Activated naive CD4-positive, alpha-beta T cell treated with Interleukin-2 at 50 U/mL for 16 hours (primary cell): ENCODE results near the gene BCL2.
"Not testable (repeated sequence)": the region's sequence is repeated elsewhere in the genome, so short reads cannot be mapped to it uniquely, and the experiment has no call there.

ENCODE experiments used
- DNase-seq: peaks from one replicate; pipeline ENCODE4 v3.0.0-alpha.2; 2020

The BCL2 gene

DNA sequence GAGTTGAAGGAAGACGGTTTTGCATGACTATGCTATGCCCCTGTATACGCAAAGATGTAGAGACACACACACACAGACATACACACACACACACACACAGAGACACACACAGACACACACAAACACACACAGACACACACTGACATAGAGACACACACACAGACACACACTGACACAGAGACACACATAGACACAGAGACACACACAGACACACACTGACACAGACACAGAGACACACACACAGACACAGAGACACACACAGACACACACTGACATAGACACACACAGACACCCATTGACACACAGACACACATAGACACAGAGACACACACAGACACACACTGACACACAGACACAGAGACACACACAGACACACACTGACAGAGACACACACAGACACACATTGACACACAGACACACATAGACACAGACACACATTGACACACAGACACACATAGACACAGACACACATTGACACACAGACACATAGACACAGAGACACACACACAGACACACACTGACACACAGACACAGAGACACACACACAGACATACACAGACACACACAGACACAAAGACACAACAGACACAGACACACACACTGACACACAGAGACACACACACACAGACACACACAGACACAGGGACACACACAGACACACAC, 121.3 kb downstream of the BCL2 start:
- DNase-seq = no peak

GRCh38 chr18:63197246-63197869, 122.2 kb downstream of the BCL2 start:
- no peak for DNase-seq

DNA sequence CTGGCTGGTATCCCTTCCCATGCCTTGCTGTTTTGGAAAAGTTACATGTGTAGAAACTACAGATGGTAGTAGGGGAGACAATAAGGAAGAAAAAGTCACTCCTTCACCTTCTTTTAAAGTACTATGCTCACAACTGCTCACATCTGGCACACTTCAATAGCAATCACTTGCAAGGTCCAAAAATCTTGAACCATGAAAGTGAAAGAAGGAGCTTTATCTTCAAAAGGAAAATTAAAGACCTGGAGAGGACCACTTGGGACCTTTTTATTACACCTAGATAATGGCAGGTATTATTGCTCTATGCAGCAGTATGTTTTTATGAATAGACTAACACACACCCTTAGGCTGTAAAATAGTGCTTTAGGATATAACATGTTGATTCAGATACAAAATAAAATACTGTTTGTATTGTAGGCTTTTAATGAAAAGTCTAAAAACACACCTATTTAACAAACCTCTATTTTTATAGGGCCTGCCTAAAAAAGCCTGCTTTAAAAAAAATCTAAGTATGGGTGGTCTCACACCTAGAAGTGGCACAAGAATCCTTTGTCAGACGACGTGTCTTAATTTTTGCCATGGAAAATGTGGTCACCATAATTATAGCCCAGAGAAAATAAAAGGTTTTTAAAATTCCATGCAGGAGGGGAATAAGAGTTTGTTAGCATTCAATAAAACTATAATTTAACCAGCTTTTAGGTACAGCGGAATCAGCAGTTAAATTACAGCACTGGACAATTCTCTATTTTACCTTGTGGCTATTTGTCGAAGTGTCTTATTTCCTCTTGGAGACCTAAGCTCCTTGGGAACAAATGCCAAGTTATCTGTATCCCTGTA, 124.0 kb downstream of the BCL2 start:
- DNase-seq = no peak

GRCh38 chr18:63192885-63193349, 126.7 kb downstream of the BCL2 start:
- no peak for DNase-seq

DNA sequence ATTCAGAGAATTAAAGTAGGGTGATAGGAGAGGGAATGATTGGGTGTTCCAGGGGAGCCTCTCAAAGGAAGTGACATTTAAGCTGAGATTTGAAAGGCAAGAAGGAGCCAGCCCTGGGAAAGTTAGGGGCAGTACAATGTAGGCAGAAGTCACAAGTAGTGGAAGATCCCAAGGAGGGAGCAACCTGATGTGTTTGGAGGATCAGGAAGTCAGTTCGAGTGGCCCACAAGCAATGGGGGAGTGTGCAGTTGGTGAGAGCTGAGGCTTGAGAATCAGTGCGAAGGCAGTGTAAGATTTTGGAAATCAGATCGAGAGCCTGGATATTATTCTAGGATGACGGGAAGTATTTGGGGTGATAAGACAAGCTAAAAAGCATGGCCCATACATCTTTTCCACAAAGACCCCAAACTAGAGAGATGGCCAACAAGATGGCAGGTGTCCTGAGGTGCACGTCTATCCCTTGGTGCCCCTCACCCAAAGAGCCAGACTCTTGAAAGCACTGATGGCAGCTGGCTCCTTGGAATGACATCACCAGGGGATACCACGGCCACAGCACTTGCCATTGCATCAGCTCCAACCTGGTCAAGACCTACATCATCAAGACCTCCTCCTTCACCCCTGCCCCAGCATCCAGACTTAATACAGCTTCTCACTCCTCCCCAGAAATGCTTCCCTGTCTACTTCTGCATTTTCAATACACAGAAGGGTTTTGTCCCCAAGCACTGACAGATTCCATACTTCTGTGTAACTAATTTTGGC, 127.3 kb downstream of the BCL2 start:
- DNase-seq = no peak

- DNase-seq = no peak
Observed at GRCh38 chr18:63191413-63191812, 128.2 kb downstream of the BCL2 start.

GRCh38 chr18:63190838-63191237, 128.7 kb downstream of the BCL2 start:
- not testable (repeated sequence) for DNase-seq

DNA sequence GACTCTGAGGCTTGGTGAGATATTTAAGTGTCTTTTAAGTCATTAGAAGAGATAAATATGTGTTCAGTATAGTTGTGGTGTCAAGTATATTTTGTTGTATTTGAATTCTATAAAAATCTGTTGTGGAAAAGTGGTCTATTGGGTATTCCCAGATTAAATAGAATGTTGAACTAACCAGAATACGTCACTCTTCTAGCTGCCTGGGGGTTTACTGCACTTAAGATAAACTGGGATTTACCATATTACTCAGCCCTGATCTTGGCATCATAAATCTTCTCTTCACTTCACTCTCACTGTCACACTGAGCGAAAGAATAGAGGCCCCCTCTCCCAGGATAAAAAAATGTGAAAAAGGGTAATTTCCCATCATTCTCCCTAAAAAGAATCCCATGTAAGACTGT, 129.8 kb downstream of the BCL2 start:
- DNase-seq = no peak

DNA sequence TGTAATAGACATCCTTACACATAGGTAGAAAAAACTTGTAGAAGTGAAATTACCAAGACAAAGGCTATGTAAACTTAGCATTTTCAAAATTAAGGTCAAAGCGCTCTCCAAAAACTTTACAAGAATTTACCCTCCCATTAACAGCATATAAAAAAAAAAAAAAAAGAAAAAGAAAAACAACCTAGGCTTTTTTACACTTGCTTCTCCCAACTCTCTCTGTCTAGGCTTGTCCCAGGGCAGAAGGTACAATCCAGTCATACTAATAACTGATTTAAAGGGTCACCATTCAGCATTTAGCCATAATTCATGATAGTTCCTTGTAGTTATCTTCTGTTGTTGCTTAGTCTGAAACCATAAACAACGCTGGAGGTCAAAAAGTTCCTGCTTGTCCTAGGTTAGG, 130.5 kb downstream of the BCL2 start:
- no peak for DNase-seq

GRCh38 chr18:63187791-63188460, 131.6 kb downstream of the BCL2 start:
- DNase-seq = no peak

- no peak for DNase-seq
Observed at GRCh38 chr18:63187223-63187574, 132.4 kb downstream of the BCL2 start.

DNA sequence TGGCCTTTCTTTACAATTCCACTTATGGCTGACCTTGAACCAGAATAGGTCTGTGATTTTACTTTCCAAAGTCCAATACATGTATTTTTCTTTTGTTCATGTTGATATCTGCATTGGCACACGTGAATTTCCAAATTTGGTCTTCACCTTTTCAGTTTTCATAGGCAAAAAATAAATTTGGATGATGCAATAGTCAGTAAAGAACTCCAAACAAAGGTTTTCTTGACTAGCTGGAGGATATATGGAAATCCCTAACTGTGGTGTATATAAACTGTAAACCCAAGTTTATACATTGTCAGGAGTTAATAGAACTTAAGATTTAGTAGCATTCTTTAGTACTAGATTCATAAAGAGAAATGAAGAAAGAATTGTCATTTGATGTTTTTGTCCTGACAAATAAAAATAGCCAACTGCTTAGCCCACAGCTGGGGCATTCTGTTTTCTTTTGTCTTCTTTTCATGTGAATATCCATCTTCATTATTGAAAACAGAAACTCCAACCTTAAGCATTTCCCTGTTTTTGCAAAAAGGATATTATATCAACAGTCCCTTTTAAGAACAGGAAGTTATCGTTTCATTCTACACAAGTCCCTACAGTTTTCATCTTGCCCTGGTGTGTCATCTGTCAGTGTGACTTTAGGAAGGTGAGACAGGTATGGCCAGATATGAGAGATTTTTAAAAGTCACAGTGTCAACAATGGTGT, 132.9 kb downstream of the BCL2 start:
- no peak for DNase-seq

- DNase-seq = no peak
Observed at GRCh38 chr18:63185984-63186383, 133.6 kb downstream of the BCL2 start.

- no peak for DNase-seq
Observed at GRCh38 chr18:63183952-63184770, 135.4 kb downstream of the BCL2 start.

- no peak for DNase-seq
Observed at GRCh38 chr18:63183378-63183777, 136.2 kb downstream of the BCL2 start.

GRCh38 chr18:63182861-63183260, 136.7 kb downstream of the BCL2 start:
- no peak for DNase-seq

GRCh38 chr18:63182310-63182772, 137.2 kb downstream of the BCL2 start:
- no peak for DNase-seq

- DNase-seq = no peak
Observed at GRCh38 chr18:63181706-63182309, 137.8 kb downstream of the BCL2 start.

DNA sequence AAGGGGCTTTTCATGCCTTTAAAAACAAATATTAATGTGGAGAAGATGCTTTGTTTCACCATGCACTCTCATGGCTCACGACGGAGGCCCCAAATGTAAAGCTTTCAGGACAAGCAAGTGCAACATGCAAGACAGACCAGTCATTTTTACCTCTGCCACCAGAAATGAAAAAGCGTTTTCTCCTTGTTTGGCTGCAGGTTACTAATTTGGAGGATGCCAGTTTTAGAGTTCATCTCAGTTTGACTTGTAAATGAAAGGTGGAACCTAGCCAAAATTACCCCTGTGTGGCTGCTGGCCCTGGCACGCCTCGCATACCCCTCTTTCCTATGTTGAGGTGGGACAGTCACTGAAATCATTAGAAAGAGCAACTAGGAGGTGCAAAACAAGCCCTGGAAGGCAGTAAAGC, 138.6 kb downstream of the BCL2 start:
- DNase-seq = peak; percentile 29

DNA sequence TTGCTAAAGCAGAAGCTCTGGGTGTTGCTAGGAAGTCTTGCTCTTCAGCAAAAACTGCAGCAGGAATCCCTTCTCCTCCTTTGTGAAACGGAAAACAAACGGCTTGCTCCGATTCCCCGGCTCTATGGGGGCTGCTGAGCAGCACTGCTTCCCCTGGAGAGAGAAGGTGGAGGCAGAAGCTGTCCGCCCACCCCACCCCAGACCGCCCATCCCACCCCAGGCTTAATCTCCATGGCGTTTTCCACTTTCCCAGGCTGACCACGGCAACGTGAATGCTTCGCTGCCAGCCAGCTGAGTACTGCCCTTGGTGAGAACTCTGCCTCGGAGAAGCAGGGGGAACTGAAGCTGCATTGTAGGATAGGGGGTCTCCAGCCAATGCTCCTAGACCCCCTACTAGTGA, 139.2 kb downstream of the BCL2 start:
- DNase-seq = no peak

GRCh38 chr18:63179422-63179821, 140.1 kb downstream of the BCL2 start:
- DNase-seq = no peak
